HL-60 (cell line): ENCODE data around the gene EPYC.

ENCODE experiments used
- DNase-seq, 2 experiments: peaks; one replicate each; pipeline ENCODE4 v3.0.0-alpha.2; 2010 to 2020; ENCODE audit warnings: low read depth in 1 of 2, low spot score in 1 of 2
- H3K27ac ChIP-seq: fragments of 250-450 bp; sonication (Bioruptor Pico); replicated peaks from 2 replicates; pipeline ENCODE4 v1.5.1; 2020; ENCODE audit warnings: mild to moderate bottlenecking, moderate library complexity
- H3K27me3 ChIP-seq: fragments of 250-450 bp; sonication (Bioruptor Pico); 2 replicates; pipeline ENCODE4 v1.5.1; 2021; ENCODE audit warnings: mild to moderate bottlenecking, moderate library complexity; ENCODE audit not compliant: insufficient read depth, poor library complexity, severe bottlenecking
- H3K4me3 ChIP-seq: replicated peaks from 2 replicates; pipeline ENCODE4 v1.5.1; 2011; ENCODE audit warnings: mild to moderate bottlenecking, control low read depth, low read length; ENCODE audit not compliant: insufficient read depth
- GABPA ChIP-seq: IDR thresholded peaks from 2 replicates; pipeline ENCODE4 v1.6.1; 2012; ENCODE audit warnings: low read depth
- POLR2AphosphoS5 ChIP-seq: IDR thresholded peaks from 2 replicates; pipeline ENCODE4 v1.6.1; 2012; ENCODE audit warnings: low read depth
- SPI1 ChIP-seq: IDR thresholded peaks from 2 replicates; pipeline ENCODE4 v1.6.1; 2012; ENCODE audit warnings: low read depth, mild to moderate bottlenecking, borderline replicate concordance
- TF ChIP-seq, protein P1 (sequence below): IDR thresholded peaks from one replicate; pipeline ENCODE4 v1.5.1; 2011; ENCODE audit warnings: low read length, control low read depth, inconsistent platforms; ENCODE audit not compliant: insufficient read depth
- TF ChIP-seq, protein P2 (sequence below): IDR thresholded peaks from 2 replicates; pipeline ENCODE4 v1.6.1; 2012; ENCODE audit warnings: low read depth; ENCODE audit not compliant: insufficient replicate concordance

The EPYC gene

DNA sequence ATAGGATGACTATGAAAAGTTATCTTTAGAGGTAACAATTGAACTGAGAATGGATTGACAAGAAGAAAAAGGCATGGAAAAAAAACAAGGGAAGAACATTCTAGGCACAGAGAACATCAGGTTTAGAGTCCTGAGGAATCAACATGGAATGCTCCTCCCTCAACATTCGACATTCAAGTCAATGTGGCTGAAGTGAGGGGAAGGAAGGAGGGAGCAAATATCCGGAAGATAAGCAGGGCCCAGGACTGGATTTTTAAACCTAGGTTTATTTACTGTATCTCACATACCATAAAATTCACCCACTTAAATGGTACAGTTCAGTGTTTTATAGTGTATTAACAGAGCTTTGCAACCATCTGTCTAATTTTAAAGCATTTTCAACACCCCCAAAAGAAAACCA, 40.2 kb downstream of the EPYC start:
- Histone ChIP-seq H3K4me3 (no peak overlapping the region), H3K27me3 (no peaks in the 10 kb centered on the region), H3K27ac (no peak overlapping the region)
- TF ChIP-seq POLR2AphosphoS5 (no peak), SPI1 (no peak), GABPA (no peak)
- TF ChIP-seq, protein P1, sequence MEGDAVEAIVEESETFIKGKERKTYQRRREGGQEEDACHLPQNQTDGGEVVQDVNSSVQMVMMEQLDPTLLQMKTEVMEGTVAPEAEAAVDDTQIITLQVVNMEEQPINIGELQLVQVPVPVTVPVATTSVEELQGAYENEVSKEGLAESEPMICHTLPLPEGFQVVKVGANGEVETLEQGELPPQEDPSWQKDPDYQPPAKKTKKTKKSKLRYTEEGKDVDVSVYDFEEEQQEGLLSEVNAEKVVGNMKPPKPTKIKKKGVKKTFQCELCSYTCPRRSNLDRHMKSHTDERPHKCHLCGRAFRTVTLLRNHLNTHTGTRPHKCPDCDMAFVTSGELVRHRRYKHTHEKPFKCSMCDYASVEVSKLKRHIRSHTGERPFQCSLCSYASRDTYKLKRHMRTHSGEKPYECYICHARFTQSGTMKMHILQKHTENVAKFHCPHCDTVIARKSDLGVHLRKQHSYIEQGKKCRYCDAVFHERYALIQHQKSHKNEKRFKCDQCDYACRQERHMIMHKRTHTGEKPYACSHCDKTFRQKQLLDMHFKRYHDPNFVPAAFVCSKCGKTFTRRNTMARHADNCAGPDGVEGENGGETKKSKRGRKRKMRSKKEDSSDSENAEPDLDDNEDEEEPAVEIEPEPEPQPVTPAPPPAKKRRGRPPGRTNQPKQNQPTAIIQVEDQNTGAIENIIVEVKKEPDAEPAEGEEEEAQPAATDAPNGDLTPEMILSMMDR: no peak
- TF ChIP-seq, protein P2, sequence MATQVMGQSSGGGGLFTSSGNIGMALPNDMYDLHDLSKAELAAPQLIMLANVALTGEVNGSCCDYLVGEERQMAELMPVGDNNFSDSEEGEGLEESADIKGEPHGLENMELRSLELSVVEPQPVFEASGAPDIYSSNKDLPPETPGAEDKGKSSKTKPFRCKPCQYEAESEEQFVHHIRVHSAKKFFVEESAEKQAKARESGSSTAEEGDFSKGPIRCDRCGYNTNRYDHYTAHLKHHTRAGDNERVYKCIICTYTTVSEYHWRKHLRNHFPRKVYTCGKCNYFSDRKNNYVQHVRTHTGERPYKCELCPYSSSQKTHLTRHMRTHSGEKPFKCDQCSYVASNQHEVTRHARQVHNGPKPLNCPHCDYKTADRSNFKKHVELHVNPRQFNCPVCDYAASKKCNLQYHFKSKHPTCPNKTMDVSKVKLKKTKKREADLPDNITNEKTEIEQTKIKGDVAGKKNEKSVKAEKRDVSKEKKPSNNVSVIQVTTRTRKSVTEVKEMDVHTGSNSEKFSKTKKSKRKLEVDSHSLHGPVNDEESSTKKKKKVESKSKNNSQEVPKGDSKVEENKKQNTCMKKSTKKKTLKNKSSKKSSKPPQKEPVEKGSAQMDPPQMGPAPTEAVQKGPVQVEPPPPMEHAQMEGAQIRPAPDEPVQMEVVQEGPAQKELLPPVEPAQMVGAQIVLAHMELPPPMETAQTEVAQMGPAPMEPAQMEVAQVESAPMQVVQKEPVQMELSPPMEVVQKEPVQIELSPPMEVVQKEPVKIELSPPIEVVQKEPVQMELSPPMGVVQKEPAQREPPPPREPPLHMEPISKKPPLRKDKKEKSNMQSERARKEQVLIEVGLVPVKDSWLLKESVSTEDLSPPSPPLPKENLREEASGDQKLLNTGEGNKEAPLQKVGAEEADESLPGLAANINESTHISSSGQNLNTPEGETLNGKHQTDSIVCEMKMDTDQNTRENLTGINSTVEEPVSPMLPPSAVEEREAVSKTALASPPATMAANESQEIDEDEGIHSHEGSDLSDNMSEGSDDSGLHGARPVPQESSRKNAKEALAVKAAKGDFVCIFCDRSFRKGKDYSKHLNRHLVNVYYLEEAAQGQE: no peak
- DNase-seq: no peak

DNA sequence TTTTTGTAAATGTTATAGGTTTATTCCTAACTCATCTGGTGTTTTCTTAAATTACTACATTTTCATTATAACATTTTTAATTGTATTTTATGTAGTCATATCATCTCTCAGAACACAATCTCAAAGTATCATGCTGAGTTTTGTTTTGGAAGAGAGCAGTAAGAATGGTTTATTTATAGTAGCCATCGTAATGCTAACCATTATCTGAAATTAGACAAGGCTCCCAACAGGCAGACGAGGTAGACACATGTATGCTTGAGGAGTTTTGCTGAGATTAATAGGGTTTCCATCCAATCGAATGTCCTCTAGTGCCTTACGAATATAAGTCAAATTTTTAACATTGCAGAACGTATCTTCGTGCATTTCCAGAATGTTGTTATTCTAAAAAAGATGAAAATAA, 40.8 kb downstream of the EPYC start:
- DNase-seq: no peak
- Histone ChIP-seq H3K27me3 (no peaks in the 10 kb centered on the region), H3K27ac (no peak overlapping the region), H3K4me3 (no peak overlapping the region)
- TF ChIP-seq POLR2AphosphoS5: no peak
- TF ChIP-seq, protein P2: no peak
- TF ChIP-seq SPI1: no peak
- no peak for TF ChIP-seq GABPA
- TF ChIP-seq, protein P1: no peak

GRCh38 chr12:90961154-90961553, 43.6 kb downstream of the EPYC start:
- Histone ChIP-seq H3K4me3 (no peak overlapping the region), H3K27ac (no peak overlapping the region), H3K27me3 (no peaks in the 10 kb centered on the region)
- TF ChIP-seq, protein P2: no peak
- TF ChIP-seq, protein P1: no peak
- TF ChIP-seq POLR2AphosphoS5 (no peak), SPI1 (no peak), GABPA (no peak)
- DNase-seq: no peak
